PC-3 (cell line): ENCODE results near the gene ZNF692.
"Not testable (repeated sequence)": the region's sequence is repeated elsewhere in the genome, so short reads cannot be mapped to it uniquely, and the experiment has no call there.

Source experiments
- EZH2 ChIP-seq: fragments of 300-600 bp; sonication (generic); IDR thresholded peaks from one replicate; pipeline ENCODE4 v1.6.1; 2017; ENCODE audit warnings: antibody characterized with exemption, mild to moderate bottlenecking, low read length; ENCODE audit not compliant: unreplicated experiment
- TF ChIP-seq, protein P1 (sequence below): fragments of 300-600 bp; sonication (generic); conservative IDR thresholded peaks from 2 replicates; pipeline ENCODE4 v1.5.1; 2017; ENCODE audit warnings: antibody characterized with exemption, low read depth, mild to moderate bottlenecking, low read length

- TF ChIP-seq, protein P1, sequence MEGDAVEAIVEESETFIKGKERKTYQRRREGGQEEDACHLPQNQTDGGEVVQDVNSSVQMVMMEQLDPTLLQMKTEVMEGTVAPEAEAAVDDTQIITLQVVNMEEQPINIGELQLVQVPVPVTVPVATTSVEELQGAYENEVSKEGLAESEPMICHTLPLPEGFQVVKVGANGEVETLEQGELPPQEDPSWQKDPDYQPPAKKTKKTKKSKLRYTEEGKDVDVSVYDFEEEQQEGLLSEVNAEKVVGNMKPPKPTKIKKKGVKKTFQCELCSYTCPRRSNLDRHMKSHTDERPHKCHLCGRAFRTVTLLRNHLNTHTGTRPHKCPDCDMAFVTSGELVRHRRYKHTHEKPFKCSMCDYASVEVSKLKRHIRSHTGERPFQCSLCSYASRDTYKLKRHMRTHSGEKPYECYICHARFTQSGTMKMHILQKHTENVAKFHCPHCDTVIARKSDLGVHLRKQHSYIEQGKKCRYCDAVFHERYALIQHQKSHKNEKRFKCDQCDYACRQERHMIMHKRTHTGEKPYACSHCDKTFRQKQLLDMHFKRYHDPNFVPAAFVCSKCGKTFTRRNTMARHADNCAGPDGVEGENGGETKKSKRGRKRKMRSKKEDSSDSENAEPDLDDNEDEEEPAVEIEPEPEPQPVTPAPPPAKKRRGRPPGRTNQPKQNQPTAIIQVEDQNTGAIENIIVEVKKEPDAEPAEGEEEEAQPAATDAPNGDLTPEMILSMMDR = not testable (repeated sequence)
- TF ChIP-seq EZH2 = not testable (repeated sequence)
These were observed 55.4 kb downstream of the ZNF692 start for GRCh38 chr1:248803501-248803900.
